Liver (tissue), 9 donors: ENCODE results near the gene IKZF3. TPM values are rescaled to one million over a fixed set of nuclear protein-coding genes. Genes with fewer than 3 reads are reported as not detected.

Experiments used
- DNase-seq: peaks from one replicate; pipeline ENCODE4 v3.0.0-alpha.2; 2017; ENCODE audit warnings: low spot score
- H3K27ac ChIP-seq, 2 donors: one replicate each; pipeline ENCODE4 v1.7.0; 2013; ENCODE audit warnings: inconsistent platforms in 2 of 2, low read length in 2 of 2, control low read depth in 1 of 2, low read depth in 1 of 2, mild to moderate bottlenecking in 1 of 2
- H3K27me3 ChIP-seq, 4 donors: one replicate each; pipeline versions ENCODE4 v1.6.1 to v1.7.0; 2013; ENCODE audit warnings: low read length in 3 of 4, inconsistent platforms in 1 of 4, mild to moderate bottlenecking in 1 of 4, moderate library complexity in 1 of 4; ENCODE audit not compliant: control insufficient read depth in 4 of 4, insufficient read depth in 4 of 4
- H3K36me3 ChIP-seq, 4 donors: one replicate each; pipeline versions ENCODE4 v1.6.1 to v1.7.0; 2013; ENCODE audit warnings: low read length in 3 of 4, mild to moderate bottlenecking in 3 of 4, low read depth in 1 of 4, moderate library complexity in 1 of 4; ENCODE audit not compliant: control insufficient read depth in 4 of 4, insufficient read depth in 3 of 4
- H3K4me1 ChIP-seq, 4 donors: one replicate each; pipeline versions ENCODE4 v1.6.1 to v1.7.0; 2013; ENCODE audit warnings: low read length in 3 of 4, mild to moderate bottlenecking in 3 of 4, moderate library complexity in 1 of 4; ENCODE audit not compliant: control insufficient read depth in 4 of 4, insufficient read depth in 4 of 4
- H3K4me3 ChIP-seq, 3 donors: one replicate each; pipeline versions ENCODE4 v1.6.1 to v1.7.0; 2013; ENCODE audit warnings: low read length in 3 of 3, control low read depth in 1 of 3, low read depth in 1 of 3, mild to moderate bottlenecking in 1 of 3
- H3K9ac ChIP-seq, 2 donors: one replicate each; pipeline ENCODE4 v1.7.0; 2013; ENCODE audit warnings: low read length in 2 of 2, mild to moderate bottlenecking in 2 of 2, moderate library complexity in 2 of 2, control low read depth in 1 of 2, low read depth in 1 of 2
- H3K9me3 ChIP-seq, 4 donors: one replicate each; pipeline versions ENCODE4 v1.6.1 to v1.7.0; 2013; ENCODE audit warnings: low read length in 3 of 4; ENCODE audit not compliant: control insufficient read depth in 4 of 4
- CTCF ChIP-seq: fragments of 150-350 bp; IDR thresholded peaks from 2 replicates; pipeline ENCODE4 v1.5.1; 2017; ENCODE audit warnings: improper control_type of control experiment, low read depth, low read length; ENCODE audit not compliant: missing input control
- EGR1 ChIP-seq, 2 donors: IDR thresholded peaks; 2 replicates each; pipeline ENCODE4 v1.6.1; 2016 to 2018; ENCODE audit warnings: antibody characterized with exemption in 2 of 2, low read depth in 2 of 2
- FOXA1 ChIP-seq: IDR thresholded peaks from 2 replicates; pipeline ENCODE4 v1.6.1; 2016; ENCODE audit warnings: antibody characterized with exemption
- FOXA2 ChIP-seq: IDR thresholded peaks from 2 replicates; pipeline ENCODE4 v1.6.1; 2016; ENCODE audit warnings: antibody characterized with exemption
- GABPA ChIP-seq, 2 donors: IDR thresholded peaks in 1 of 2; conservative IDR thresholded peaks in 1 of 2; 2 replicates each; pipeline ENCODE4 v1.6.1; 2016; ENCODE audit warnings: antibody characterized with exemption in 2 of 2, mild to moderate bottlenecking in 1 of 2, moderate library complexity in 1 of 2
- HNF4A ChIP-seq, 2 donors: conservative IDR thresholded peaks; 2 replicates each; pipeline ENCODE4 v1.6.1; 2016; ENCODE audit warnings: antibody characterized with exemption in 2 of 2, mild to moderate bottlenecking in 2 of 2
- HNF4G ChIP-seq: IDR thresholded peaks from 2 replicates; pipeline ENCODE4 v1.6.1; 2016; ENCODE audit warnings: antibody characterized with exemption
- JUND ChIP-seq, 2 donors: IDR thresholded peaks; 2 replicates each; pipeline ENCODE4 v1.6.1; 2016; ENCODE audit warnings: antibody characterized with exemption in 2 of 2
- NR2F2 ChIP-seq: IDR thresholded peaks from 2 replicates; pipeline ENCODE4 v1.6.1; 2016; ENCODE audit warnings: antibody characterized with exemption
- RAD21 ChIP-seq, 2 donors: IDR thresholded peaks; 2 replicates each; pipeline ENCODE4 v1.6.1; 2016; ENCODE audit warnings: antibody characterized with exemption in 2 of 2, mild to moderate bottlenecking in 2 of 2
- REST ChIP-seq: IDR thresholded peaks from 2 replicates; pipeline ENCODE4 v1.6.1; 2016; ENCODE audit warnings: antibody characterized with exemption, mild to moderate bottlenecking
- SP1 ChIP-seq: IDR thresholded peaks from 2 replicates; pipeline ENCODE4 v1.6.1; 2018; ENCODE audit warnings: antibody characterized with exemption, mild to moderate bottlenecking
- TAF1 ChIP-seq: conservative IDR thresholded peaks from 2 replicates; pipeline ENCODE4 v1.6.1; 2016; ENCODE audit warnings: antibody characterized with exemption, mild to moderate bottlenecking
- YY1 ChIP-seq: IDR thresholded peaks from 2 replicates; pipeline ENCODE4 v1.6.1; 2016; ENCODE audit warnings: antibody characterized with exemption, mild to moderate bottlenecking
- ZBTB33 ChIP-seq: IDR thresholded peaks from 2 replicates; pipeline ENCODE4 v1.6.1; 2016; ENCODE audit warnings: antibody characterized with exemption
- WGBS: extraction: QIAGEN DNeasy Blood & Tissue Kit; methylation state at CpG from one replicate; pipeline ENCODE4 v1.1.7; 2013; 5-methylcytosine and 5-hydroxymethylcytosine counted together
- polyA plus RNA-seq, 2 donors: library from polyadenylated mRNA; stranded (reverse) in 1 of 2; unstranded in 1 of 2; fragments of 200-250 nt in 1 of 2; fragments of >200 nt in 1 of 2; fragmentation: Nextera tagmentation in 1 of 2; extraction: Ambion mirVana in 1 of 2; gene quantifications; one replicate each; pipeline versions ENCODE4 v1.2.1 to v1.2.3, GENCODE V29; 2013 to 2015
- total RNA-seq, 2 donors: library from RNA; depleted of rRNA; stranded (reverse); fragments of >200 nt; gene quantifications; one replicate each; pipeline ENCODE4 v1.2.3, GENCODE V29; 2014
- donor health status: healthy.
- donor health status: healthy.
- donor health status: healthy.
- donor health status: healthy.
- donor health status: healthy.

The IKZF3 gene
- total and polyA plus RNA-seq, 4 donors: 0.32 to 2.3 (median 0.83) TPM

GRCh38 chr17:39729280-39729851 lies 134.7 kb downstream of the IKZF3 start:
- no peak for DNase-seq
- Histone ChIP-seq H3K9ac (no peak overlapping the region), H3K36me3 (peaks cover 5 to 35% (median 8%) of the 10 kb centered on the region in 4 donors), H3K4me1 (peaks cover 5 to 20% (median 12%) of the 10 kb centered on the region in 4 donors), H3K27ac (peak overlapping the region in 1 of 2 donors; percentile 85), H3K9me3 (no peaks in the 10 kb centered on the region), H3K4me3 (peak overlapping the region in 2 of 3 donors; percentile 80 to 95), H3K27me3 (no peaks in the 10 kb centered on the region)
- 77% methylated on average over 6 of the region's 6 CpGs for WGBS
- TF ChIP-seq RAD21 (IDR thresholded peaks at IDR 0.05) (no peak), ZBTB33 (no peak), FOXA2 (no peak), REST (no peak), TAF1 (no peak), CTCF (no peak), GABPA (IDR thresholded peaks at IDR 0.05 in 1 of 2, conservative IDR thresholded peaks at IDR 0.05 in 1 of 2) (no peak), NR2F2 (no peak), HNF4G (no peak), SP1 (no peak), HNF4A (conservative IDR thresholded peaks at IDR 0.05) (no peak), JUND (IDR thresholded peaks at IDR 0.05) (no peak), YY1 (no peak), EGR1 (IDR thresholded peaks at IDR 0.05; ENCODE audit: low read depth in 2 of 2) (no peak)

- H3K36me3 ChIP-seq: peaks cover 5 to 38% (median 10%) of the 10 kb centered on the region in 4 donors
- H3K27me3 ChIP-seq: no peaks in the 10 kb centered on the region
- H3K9ac ChIP-seq: no peak overlapping the region
- H3K4me1 ChIP-seq: peaks cover 5 to 20% (median 12%) of the 10 kb centered on the region in 4 donors
- DNase-seq: no peak
- no peak overlapping the region for H3K4me3 ChIP-seq
- TF ChIP-seq FOXA1: no peak
- no peak for TF ChIP-seq FOXA2
- no peak for TF ChIP-seq EGR1 (IDR thresholded peaks at IDR 0.05; ENCODE audit: low read depth in 2 of 2)
- no peaks in the 10 kb centered on the region for H3K9me3 ChIP-seq
- 80% methylated on average over 10 of the region's 10 CpGs for WGBS
- H3K27ac ChIP-seq: no peak overlapping the region
Measured at GRCh38 chr17:39727556-39727955, 136.6 kb downstream of the IKZF3 start.
